Mucosa of descending colon (tissue), 3 donors: Measurements from ENCODE around the gene TCOF1. TPM values are rescaled to one million over a fixed set of nuclear protein-coding genes. Genes with fewer than 3 reads are reported as not detected.

Experiments used
- ATAC-seq: fragments of 200-7000 bp; cut with Tn5 transposase; one replicate; pipeline ENCODE4 v1.9.1; 2020; ENCODE audit warnings: mild to moderate bottlenecking, moderate library complexity
- DNase-seq, 3 donors: peaks; one replicate each; pipeline ENCODE4 v3.0.0-alpha.2; 2020
- H3K36me3 ChIP-seq: fragments of 200-600 bp; one replicate; pipeline ENCODE4 v1.8.0; 2021; ENCODE audit warnings: low read depth, mild to moderate bottlenecking
- H3K4me1 ChIP-seq: fragments of 200-600 bp; one replicate; pipeline ENCODE4 v1.8.0; 2021; ENCODE audit warnings: low read depth, mild to moderate bottlenecking
- H3K4me3 ChIP-seq: fragments of 200-600 bp; one replicate; pipeline ENCODE4 v1.8.0; 2021; ENCODE audit warnings: mild to moderate bottlenecking
- H3K9me3 ChIP-seq: fragments of 200-600 bp; one replicate; pipeline ENCODE4 v1.8.0; 2021; ENCODE audit warnings: mild to moderate bottlenecking
- intact Hi-C, 2 donors: fragments of 100-400 bp; cut with DNase I in 1 of 2; cut with micrococcal nuclease in 1 of 2; formaldehyde crosslinking; loops; one replicate each; pipeline versions ENCODE4 v1.11.0 to v1.11.1; 2022; cut with DNase I, micrococcal nuclease
- total RNA-seq, 3 donors: library from RNA; stranded (reverse); fragmentation: NEBNext Ultra II Directional in 2 of 3; extraction: Animal tissue kit (Norgen Biotek cat#: 25700) in 2 of 3; gene quantifications; one replicate each; pipeline versions ENCODE4 v1.2.1 to v1.2.4, GENCODE V29; 2021 to 2023
- TF ChIP-seq, protein P1 (sequence below): fragments of 200-600 bp; IDR thresholded peaks from one replicate; pipeline ENCODE4 v1.8.0; 2022; ENCODE audit warnings: antibody characterized with exemption, mild to moderate bottlenecking
- donor health status: DM: no; HTN: no; CAD: no; lungs with moderate emphysema.
- donor health status: DM: no; HTN: no; CAD: no.
- donor health status: DM: no; HTN: yes; CAD: no.

The TCOF1 gene
- total RNA-seq, 3 donors from 2014 or later: 17.3 to 36.2 (median 26.0) TPM

DNA sequence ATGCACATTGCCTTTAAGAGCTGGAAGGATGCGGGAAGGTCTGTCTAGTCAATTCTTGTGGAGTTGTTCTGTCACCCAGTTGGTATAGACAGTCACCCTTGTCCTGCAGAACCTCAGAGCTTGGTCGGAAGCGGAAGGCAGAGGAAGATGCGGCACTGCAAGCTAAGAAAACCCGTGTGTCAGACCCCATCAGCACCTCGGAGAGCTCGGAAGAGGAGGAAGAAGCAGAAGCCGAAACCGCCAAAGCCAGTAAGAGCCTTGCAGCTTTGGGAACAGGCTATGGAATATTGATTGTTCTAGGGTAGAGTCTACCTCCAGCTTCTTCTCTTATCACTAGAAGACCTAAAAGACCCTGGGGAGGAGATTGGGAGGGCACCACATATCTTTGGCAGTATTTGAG lies 6.5 kb downstream of the TCOF1 start:
- ATAC-seq (no peak), DNase-seq (no peak)
- Histone ChIP-seq H3K36me3 (no peaks in the 10 kb centered on the region), H3K9me3 (no peaks in the 10 kb centered on the region), H3K4me3 (no peak overlapping the region), H3K4me1 (no peaks in the 10 kb centered on the region)
- TF ChIP-seq, protein P1, sequence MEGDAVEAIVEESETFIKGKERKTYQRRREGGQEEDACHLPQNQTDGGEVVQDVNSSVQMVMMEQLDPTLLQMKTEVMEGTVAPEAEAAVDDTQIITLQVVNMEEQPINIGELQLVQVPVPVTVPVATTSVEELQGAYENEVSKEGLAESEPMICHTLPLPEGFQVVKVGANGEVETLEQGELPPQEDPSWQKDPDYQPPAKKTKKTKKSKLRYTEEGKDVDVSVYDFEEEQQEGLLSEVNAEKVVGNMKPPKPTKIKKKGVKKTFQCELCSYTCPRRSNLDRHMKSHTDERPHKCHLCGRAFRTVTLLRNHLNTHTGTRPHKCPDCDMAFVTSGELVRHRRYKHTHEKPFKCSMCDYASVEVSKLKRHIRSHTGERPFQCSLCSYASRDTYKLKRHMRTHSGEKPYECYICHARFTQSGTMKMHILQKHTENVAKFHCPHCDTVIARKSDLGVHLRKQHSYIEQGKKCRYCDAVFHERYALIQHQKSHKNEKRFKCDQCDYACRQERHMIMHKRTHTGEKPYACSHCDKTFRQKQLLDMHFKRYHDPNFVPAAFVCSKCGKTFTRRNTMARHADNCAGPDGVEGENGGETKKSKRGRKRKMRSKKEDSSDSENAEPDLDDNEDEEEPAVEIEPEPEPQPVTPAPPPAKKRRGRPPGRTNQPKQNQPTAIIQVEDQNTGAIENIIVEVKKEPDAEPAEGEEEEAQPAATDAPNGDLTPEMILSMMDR: no peak
- intact Hi-C loops: no loop called here

DNA sequence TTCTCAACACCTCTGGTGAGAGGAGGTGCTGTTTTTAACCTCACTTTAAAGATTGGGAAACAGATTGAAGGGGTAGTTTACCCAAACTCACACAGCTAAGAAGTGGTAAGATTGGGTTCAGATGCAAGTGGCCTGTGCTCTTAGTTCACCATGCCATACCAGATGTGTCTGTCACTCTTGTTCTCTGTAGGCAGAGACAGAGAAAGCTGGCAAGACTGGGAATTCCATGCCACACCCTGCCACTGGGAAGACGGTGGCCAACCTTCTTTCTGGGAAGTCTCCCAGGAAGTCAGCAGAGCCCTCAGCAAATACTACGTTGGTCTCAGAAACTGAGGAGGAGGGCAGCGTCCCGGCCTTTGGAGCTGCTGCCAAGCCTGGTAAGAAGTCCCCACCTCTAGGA lies 11.0 kb downstream of the TCOF1 start:
- no peaks in the 10 kb centered on the region for H3K9me3 ChIP-seq
- H3K4me1 ChIP-seq: no peaks in the 10 kb centered on the region
- intact Hi-C loops: no loop called here
- ATAC-seq (no peak), DNase-seq (no peak)
- H3K4me3 ChIP-seq: no peak overlapping the region
- TF ChIP-seq, protein P1: no peak
- H3K36me3 ChIP-seq: peaks cover 5% of the 10 kb centered on the region

DNA sequence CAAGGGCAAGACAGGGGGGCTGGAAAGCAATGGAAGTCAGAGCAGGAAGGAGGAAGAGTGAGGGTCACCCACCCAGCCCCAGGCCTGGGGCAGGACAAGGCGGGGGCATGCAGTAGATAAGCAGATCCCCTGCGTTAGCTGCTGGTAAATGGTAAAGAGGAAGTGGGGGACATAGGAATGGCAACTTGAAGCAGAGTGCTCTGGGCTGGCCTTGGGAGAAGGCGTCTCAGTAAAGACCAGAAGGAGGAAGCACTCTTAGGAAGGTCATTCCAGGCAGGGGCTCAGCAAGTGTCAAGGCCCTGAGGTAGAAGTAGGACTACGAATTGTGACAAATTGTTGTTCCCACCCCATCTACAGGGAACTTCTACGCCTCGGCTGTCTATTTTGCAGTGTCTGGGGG lies 15.1 kb downstream of the TCOF1 start:
- intact Hi-C loops: no loop called here

DNA sequence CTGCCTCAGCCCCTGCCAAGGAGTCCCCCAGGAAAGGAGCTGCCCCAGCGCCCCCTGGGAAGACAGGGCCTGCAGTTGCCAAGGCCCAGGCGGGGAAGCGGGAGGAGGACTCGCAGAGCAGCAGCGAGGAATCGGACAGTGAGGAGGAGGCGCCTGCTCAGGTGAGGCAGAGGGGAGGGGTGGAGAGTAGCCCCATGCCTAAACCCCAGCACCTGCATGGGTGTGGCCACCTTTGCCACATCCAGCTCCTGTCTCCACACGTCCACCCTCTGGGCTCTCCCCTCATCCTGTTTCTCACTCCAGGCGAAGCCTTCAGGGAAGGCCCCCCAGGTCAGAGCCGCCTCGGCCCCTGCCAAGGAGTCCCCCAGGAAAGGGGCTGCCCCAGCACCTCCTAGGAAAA lies 17.2 kb downstream of the TCOF1 start:
- Histone ChIP-seq H3K9me3 (no peaks in the 10 kb centered on the region), H3K4me1 (no peaks in the 10 kb centered on the region), H3K36me3 (peaks cover 25% of the 10 kb centered on the region), H3K4me3 (no peak overlapping the region)
- intact Hi-C loops: no loop called here
- no peak for DNase-seq
- TF ChIP-seq, protein P1: no peak
- ATAC-seq: no peak

More for the DNA sequence above, 15.1 kb downstream of the TCOF1 start:
- Histone ChIP-seq H3K9me3 (no peaks in the 10 kb centered on the region), H3K4me3 (no peak overlapping the region), H3K4me1 (no peaks in the 10 kb centered on the region), H3K36me3 (peaks cover 19% of the 10 kb centered on the region)
- DNase-seq (no peak), ATAC-seq (no peak)
- TF ChIP-seq, protein P1: no peak

DNA sequence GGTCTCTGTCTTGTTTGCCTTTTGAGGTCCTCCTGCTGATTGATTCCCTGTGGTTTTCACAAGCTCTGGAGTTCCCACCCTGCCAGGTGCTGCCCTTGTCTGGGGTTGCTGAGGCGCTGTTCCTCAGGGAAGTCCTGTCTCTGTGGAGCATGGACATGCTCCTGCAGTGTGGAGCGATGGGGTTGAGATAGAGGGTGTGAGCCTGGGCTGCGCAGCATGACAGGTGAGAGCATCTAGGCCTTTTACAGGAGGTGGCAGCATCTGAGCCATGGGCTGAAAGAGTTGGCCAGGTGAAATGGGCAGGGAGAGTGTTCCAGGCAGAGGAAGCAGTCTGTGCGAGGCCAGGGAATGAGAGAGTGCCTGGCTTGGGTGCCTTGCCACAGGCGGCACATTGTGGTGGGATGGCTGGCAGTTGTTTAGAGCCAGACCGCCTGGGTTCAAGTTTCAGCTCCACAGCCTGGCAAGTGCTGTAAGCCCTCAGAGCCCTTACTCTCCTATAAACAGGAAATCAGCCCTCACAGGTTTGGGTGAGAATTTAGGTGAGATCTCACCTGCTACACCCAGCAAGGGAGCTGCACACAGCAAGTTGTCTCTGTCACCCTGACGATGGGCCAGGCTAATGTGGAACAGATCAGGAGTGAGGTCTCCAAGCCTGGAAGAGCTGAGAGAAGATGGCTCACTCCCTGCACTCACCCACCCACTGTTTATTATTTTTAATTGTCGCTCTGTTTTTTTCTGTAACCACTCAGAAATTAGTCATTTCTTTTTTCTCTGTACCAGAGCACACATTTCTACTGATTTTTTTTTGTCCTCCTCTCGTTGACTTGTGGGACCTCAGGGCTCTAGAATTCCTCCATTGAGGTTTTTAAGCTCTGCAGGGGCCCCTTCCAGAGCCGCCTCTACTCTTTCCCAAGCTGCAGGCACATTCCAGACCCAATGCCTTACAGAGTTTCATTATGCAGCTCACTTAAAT lies 19.6 kb downstream of the TCOF1 start:
- ATAC-seq (peak; percentile 10), DNase-seq (no peak)
- Histone ChIP-seq H3K36me3 (peaks cover 30% of the 10 kb centered on the region), H3K9me3 (no peaks in the 10 kb centered on the region), H3K4me3 (no peak overlapping the region), H3K4me1 (no peaks in the 10 kb centered on the region)
- intact Hi-C loops: no loop called here
- TF ChIP-seq, protein P1: no peak
